SH-SY5Y (cell line): ENCODE results near the gene SMIM32.

ENCODE experiments used
- GATA2 ChIP-seq: IDR thresholded peaks from 2 replicates; pipeline ENCODE4 v1.6.1; 2011; ENCODE audit warnings: mild to moderate bottlenecking, low read depth, low read length
- GATA3 ChIP-seq: IDR thresholded peaks from 2 replicates; pipeline ENCODE4 v1.6.1; 2011; ENCODE audit warnings: low read depth, mild to moderate bottlenecking, low read length, moderate library complexity

DNA sequence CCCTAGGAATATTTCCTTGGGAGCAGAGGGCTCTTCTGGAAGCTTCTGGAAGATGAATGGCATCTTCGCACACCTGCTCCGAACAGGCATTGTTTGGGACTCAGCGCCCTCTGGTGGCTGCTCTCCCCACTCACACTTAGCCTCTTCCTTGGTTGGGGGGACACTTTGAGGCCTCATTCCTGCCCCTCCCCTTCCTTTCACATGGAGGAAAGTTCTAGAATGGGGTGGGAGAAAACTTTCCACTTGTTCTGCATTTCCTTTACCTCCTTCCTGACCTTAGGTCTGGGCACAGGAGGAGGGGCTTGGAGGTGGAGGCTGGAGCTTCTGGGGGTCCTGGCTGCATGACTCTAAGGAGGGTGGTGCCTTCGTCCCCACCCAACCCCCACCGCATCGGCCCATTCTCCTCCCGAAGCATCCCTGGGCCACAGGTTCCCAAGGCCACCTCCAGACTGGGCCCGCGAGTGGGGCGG, 19.3 kb upstream of the SMIM32 start:
- no peak for TF ChIP-seq GATA3
- TF ChIP-seq GATA2 = no peak
